Activated B cell treated with CpG ODN at 0.5 μM for 24 hours (primary cell): ENCODE results near the gene MESD. TPM values are rescaled to one million over a fixed set of nuclear protein-coding genes. Genes with fewer than 3 reads are reported as not detected.

Experiments
- ATAC-seq: fragments of 200-7000 bp; cut with Tn5 transposase; one replicate; pipeline ENCODE4 v1.10.0; 2021; ENCODE audit warnings: low read depth, mild to moderate bottlenecking, moderate library complexity
- CTCF ChIA-PET: fragments of 350-600 bp; sonication (Branson Sonifier 250); formaldehyde crosslinking; loops from one replicate; lab custom pipeline; 2021; ENCODE audit warnings: antibody characterized with exemption; lab: Charles Lee
- POLR2A ChIA-PET: fragments of 350-600 bp; sonication (Branson Sonifier 250); formaldehyde crosslinking; loops from one replicate; lab custom pipeline; 2021; ENCODE audit warnings: antibody characterized with exemption; lab: Charles Lee
- DNase-seq: peaks from one replicate; pipeline ENCODE4 v3.0.0; 2022
- H3K27ac Mint-ChIP-seq: one replicate; pipeline ENCODE4 v1.8.0; 2020; ENCODE audit warnings: mixed read lengths
- H3K27me3 Mint-ChIP-seq: one replicate; pipeline ENCODE4 v1.8.0; 2021; ENCODE audit warnings: mixed read lengths
- H3K36me3 Mint-ChIP-seq: one replicate; pipeline ENCODE4 v1.8.0; 2021; ENCODE audit warnings: low read depth, mixed read lengths
- H3K4me1 Mint-ChIP-seq: one replicate; pipeline ENCODE4 v1.8.0; 2021; ENCODE audit warnings: mixed read lengths
- H3K4me3 Mint-ChIP-seq: one replicate; pipeline ENCODE4 v1.8.0; 2020; ENCODE audit warnings: mild to moderate bottlenecking, mixed read lengths
- H3K9me3 Mint-ChIP-seq: one replicate; pipeline ENCODE4 v1.8.0; 2020; ENCODE audit warnings: mixed read lengths
- CTCF ChIP-seq: fragments of 200-600 bp; IDR thresholded peaks from one replicate; pipeline ENCODE4 v1.8.0; 2022; ENCODE audit warnings: antibody characterized with exemption, mild to moderate bottlenecking
- intact Hi-C: fragments of 100-400 bp; cut with micrococcal nuclease; formaldehyde crosslinking; loops from one replicate; pipeline ENCODE4 v1.15.1; 2024
- total RNA-seq: library from RNA; stranded (reverse); gene quantifications from 2 replicates; pipeline ENCODE4 v1.2.3, GENCODE V29; 2022

MESD gene
- total RNA-seq, 1 donor from 2014 or later: 23.8 TPM

GRCh38 chr15:81032818-81033217 is 43.2 kb upstream of the MESD start:
- CTCF ChIA-PET: no interaction called here
- Mint-ChIP-seq H3K9me3 (no peaks in the 10 kb centered on the region), H3K27ac (no peak overlapping the region), H3K4me3 (no peak overlapping the region), H3K27me3 (no peaks in the 10 kb centered on the region), H3K4me1 (peaks cover 11% of the 10 kb centered on the region), H3K36me3 (no peaks in the 10 kb centered on the region)
- intact Hi-C loops: no loop called here
- POLR2A ChIA-PET: no interaction called here
- no peak for TF ChIP-seq CTCF
- no peak for ATAC-seq
- no peak for DNase-seq

DNA sequence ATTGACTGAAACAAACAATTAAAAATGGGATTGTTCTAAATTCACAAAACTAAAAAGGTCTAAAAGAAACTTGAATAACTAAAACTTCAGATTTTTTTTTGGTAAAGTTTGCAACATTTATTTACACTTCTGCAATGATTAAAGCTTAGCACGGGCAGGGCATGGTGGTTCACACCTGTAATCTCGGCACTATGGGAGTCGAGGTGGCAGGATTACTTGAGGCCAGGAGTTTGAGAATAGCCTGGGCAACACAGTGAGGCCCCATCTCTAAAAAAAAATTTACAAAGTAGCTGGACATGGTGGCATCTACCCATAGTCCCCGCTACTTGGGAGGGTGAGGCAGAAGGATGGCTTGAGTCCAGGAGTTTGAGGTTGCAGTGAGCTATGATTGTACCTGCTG is 42.7 kb upstream of the MESD start:
- TF ChIP-seq CTCF: no peak
- POLR2A ChIA-PET: no interaction called here
- no peaks in the 10 kb centered on the region for H3K36me3 Mint-ChIP-seq

GRCh38 chr15:81031203-81031602 is 41.6 kb upstream of the MESD start:
- no peak for TF ChIP-seq CTCF
- intact Hi-C loops: no loop called here
- no peaks in the 10 kb centered on the region for H3K9me3 Mint-ChIP-seq
- POLR2A ChIA-PET: no interaction called here
- no peaks in the 10 kb centered on the region for H3K36me3 Mint-ChIP-seq
- H3K27ac Mint-ChIP-seq: no peak overlapping the region
- DNase-seq (no peak), ATAC-seq (no peak)
- CTCF ChIA-PET: no interaction called here
- no peak overlapping the region for H3K4me3 Mint-ChIP-seq
- H3K4me1 Mint-ChIP-seq: peaks cover 11% of the 10 kb centered on the region
- H3K27me3 Mint-ChIP-seq: no peaks in the 10 kb centered on the region

More for the DNA sequence above, 42.7 kb upstream of the MESD start:
- ATAC-seq (no peak), DNase-seq (no peak)
- Mint-ChIP-seq H3K9me3 (no peaks in the 10 kb centered on the region), H3K27ac (no peak overlapping the region), H3K27me3 (no peaks in the 10 kb centered on the region), H3K4me3 (no peak overlapping the region), H3K4me1 (peaks cover 11% of the 10 kb centered on the region)
- intact Hi-C loops: no loop called here
- CTCF ChIA-PET: no interaction called here

- DNase-seq (no peak), ATAC-seq (no peak)
- no peaks in the 10 kb centered on the region for H3K27me3 Mint-ChIP-seq
- no peaks in the 10 kb centered on the region for H3K9me3 Mint-ChIP-seq
- H3K27ac Mint-ChIP-seq: no peak overlapping the region
- TF ChIP-seq CTCF: no peak
- ChIA-PET CTCF (interaction anchor here (0.8 kb wide), 1 partner anchor 236 kb away, joined by 3 read pairs; no protein-coding TSS in a partner anchor), POLR2A (no interaction called here)
- no peaks in the 10 kb centered on the region for H3K36me3 Mint-ChIP-seq
- intact Hi-C loops: no loop called here
- no peak overlapping the region for H3K4me3 Mint-ChIP-seq
- H3K4me1 Mint-ChIP-seq: peaks cover 11% of the 10 kb centered on the region
These were observed 40.7 kb upstream of the MESD start for GRCh38 chr15:81030301-81030750.

DNA sequence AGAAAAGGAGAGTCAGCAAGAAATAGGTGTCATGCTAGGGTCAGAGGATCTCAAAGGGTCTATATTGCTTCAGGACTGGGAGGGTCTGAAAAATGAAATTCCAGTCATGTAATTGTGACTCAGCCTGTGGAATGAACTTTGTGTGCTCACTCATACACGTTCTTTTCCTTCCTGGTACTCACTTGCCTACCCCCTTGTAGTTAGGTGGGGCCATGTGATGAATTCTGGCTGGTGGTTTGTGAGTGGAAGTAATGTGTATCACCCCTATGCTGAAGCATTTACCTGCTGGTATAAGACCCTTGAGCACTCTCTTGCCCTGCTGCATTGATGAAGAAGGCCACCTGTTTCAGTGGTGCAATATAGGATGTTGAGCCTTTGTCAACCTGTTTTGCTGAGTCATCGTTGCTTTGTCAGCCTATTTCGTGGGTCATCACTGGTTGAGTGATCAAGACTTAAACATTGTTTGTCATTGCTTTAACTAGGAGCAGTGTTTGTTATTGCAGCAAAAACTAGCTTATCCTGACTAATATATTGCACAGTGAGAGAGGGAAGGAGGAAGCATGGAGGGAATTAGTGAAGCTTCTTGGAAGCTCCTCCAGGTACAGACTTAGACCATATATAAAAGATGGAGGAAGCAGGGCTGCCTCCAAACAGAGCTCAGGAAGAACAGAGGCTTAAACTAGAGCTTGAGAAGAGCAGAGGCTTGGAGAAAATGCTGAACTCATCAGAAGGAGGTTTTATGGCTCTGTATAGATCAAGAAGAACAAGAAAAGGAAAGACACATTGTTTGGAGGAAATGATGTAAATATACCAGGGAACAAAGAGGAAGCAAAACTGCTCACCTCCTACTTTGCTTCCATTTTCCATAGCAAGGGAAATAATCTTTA is 40.0 kb upstream of the MESD start:
- Mint-ChIP-seq H3K36me3 (no peaks in the 10 kb centered on the region), H3K27me3 (no peaks in the 10 kb centered on the region), H3K27ac (no peak overlapping the region), H3K4me1 (peaks cover 11% of the 10 kb centered on the region), H3K4me3 (no peak overlapping the region), H3K9me3 (no peaks in the 10 kb centered on the region)
- intact Hi-C loops: no loop called here
- CTCF ChIA-PET: interaction anchor here (0.8 kb wide), 1 partner anchor 237 kb away, joined by 3 read pairs; no protein-coding TSS in a partner anchor
- POLR2A ChIA-PET: no interaction called here
- TF ChIP-seq CTCF: no peak
- no peak for DNase-seq
- ATAC-seq: no peak
